ENCODE results near the gene FBXO28.
A peak's percentile ranks its signal among the peaks of the same experiment; 100 is the strongest.
"Not testable (repeated sequence)": the region's sequence is repeated elsewhere in the genome, so short reads cannot be mapped to it uniquely, and the experiment has no call there.

The FBXO28 gene

DNA sequence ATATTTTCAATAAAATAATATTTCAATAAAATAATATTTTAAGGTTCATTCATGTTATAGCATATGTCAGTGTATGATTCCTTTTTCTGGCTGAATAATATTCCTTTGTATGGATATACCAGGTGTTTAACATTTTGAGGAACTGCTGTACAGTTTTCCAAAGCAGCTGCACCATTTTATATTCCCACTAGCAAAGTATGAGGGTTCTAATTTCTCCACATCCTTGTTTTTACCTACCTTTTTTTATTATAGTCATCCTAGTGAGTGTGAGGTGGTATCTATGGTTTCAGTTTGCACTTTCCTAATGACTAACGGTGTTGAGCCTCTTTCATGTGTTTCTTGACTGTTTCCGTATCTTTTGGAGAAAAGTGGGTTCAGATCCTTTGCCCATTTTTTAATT is 74.4 kb downstream of the FBXO28 start:
- DNase-seq (ENCODE audit: low read depth): no peak

DNA sequence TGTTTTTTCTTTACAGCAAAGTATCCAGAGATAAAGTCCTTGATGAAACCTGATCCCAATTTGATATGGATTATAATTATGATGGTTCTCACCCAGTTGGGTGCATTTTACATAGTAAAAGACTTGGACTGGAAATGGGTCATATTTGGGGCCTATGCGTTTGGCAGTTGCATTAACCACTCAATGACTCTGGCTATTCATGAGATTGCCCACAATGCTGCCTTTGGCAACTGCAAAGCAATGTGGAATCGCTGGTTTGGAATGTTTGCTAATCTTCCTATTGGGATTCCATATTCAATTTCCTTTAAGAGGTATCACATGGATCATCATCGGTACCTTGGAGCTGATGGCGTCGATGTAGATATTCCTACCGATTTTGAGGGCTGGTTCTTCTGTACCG is 75.7 kb downstream of the FBXO28 start:
- DNase-seq (ENCODE audit: low read depth): no peak

DNA sequence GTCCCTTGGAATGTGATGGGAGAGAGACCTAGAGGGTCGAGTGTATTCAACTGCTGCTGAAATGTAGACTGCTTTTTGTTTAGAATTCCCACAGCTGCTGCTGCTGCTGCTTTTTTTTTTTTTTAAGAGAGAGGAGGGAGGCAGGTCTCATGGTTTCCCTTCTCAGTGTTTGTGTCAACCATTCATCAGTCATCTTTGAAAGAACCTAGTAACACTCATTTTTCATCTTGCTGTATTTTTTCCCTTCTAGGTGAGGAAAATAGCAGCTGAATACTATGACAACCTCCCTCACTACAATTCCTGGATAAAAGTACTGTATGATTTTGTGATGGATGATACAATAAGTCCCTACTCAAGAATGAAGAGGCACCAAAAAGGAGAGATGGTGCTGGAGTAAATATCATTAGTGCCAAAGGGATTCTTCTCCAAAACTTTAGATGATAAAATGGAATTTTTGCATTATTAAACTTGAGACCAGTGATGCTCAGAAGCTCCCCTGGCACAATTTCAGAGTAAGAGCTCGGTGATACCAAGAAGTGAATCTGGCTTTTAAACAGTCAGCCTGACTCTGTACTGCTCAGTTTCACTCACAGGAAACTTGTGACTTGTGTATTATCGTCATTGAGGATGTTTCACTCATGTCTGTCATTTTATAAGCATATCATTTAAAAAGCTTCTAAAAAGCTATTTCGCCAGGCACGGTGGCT is 78.3 kb downstream of the FBXO28 start:
- DNase-seq (ENCODE audit: low read depth): no peak

DNA sequence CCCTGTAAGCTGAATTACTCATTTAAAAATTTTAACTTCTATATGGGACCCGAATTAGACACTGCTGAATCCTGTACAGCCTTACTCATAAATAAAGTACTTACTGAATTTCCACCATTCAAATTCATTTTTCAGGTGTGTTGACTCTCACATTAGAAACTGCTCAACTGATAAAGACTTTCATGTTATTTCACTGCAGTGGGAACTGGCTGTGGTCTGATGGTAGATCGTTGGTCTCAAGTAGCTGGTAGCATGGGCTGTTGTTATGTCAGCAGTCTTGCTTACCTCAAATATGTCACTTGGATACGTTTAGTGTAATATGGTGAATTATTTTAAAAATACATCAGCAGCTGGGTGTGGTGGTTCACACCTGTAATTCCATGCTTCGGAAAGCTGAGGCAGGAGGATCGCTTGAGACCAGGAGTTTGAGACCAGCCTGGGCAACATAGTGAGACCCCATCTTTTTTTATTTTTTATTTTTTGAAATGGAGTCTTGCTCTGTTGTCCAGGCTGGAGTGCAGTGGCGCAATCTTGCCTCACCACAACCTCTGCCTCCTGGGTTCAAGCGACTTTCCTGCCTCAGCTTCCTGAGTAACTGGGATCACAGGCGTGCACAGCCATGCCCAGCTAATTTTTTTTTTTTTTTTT is 79.5 kb downstream of the FBXO28 start:
- DNase-seq (ENCODE audit: low read depth): no peak

DNA sequence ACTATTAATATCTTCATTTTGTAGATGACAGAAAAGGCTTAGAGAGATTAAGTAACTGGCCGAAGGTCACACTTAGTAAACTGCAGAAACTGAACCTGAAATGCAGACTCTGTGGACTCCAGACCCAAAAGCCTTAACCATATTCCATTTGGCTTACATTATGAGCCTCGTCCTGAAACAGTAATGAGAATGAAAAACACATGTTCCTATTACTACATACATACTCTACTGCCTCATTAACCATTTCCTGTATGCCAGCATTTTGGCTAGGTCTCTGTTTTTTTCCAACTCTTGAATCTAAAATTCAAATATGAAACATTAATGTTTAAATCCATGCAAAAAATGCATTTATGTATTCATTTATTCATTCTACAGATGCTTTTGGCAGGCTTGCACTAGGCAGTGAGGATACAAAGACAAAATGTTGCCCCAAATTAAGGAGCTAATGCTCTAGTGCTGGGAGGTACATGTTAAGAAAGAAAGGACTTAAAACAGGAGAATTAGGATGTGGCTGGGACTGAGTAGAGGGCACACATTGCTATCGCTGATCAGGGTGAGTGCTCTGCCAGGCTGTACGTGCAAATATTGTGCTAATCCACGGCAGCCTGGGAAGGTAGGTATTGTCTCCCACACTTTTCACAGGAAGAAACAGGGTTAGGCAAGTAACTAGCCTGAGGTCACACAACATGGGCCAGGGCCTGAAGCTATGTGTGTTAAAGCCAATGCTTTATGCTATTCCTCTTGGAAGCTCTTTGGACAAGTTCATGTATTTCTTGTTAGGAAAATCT is 83.1 kb downstream of the FBXO28 start:
- DNase-seq (ENCODE audit: low read depth): no peak

DNA sequence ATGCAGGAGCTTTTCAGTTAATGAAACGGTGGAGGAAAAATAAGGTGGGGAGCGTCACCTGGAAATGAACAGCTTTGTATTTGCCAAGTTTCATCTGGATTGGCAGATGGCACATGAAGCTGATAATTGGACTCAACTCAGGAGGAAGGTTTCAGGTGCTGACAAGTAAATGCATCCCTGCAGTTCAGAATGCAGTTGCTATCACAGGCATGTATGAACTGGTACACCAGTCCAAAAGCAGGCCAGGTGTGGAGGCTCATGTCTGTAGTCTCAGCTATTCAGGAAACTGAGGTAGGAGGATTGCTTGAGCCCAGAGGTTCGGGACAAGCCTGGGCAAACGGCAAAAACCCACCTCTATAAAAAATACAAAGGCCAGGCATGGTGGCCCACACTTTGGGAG is 84.7 kb downstream of the FBXO28 start:
- no peak for DNase-seq (ENCODE audit: low read depth)

DNA sequence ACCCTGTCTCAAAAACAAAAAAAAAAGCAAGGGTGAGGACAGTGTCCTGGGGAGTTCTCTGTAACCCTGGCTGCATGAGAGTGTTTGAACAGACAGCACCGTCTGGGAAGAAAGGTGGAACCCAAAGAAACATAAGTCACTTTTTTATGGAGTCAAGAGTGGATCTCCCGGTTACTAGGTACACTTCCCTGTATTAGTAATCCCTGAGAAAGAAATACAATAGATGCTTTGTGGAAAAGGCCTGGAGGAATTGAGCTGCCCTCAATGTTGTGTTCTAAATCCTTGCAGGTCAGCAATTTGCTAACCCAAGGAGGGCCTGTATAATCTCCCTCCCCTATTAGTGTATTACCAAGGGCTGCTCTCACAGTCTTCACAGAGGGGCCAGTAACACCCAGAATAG is 85.8 kb downstream of the FBXO28 start:
- DNase-seq (ENCODE audit: low read depth): no peak

DNA sequence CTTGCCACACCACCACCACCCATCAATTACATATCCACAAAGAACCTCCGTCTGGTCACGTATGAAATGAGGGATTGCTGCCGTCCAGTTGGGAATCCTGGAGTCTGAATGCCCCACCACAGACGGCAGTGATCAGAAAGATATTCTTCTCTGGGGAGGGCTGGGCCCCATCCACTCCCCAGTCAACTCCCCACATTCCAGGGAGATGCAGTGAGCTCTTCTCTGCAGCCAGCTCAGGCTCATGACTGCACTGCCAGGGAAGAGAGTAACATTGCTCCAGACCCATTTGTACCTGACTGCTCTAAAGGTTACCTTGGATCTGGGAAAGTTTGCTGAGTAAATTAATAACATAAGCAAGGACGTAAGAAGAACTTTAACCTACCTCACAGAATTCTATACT is 87.5 kb downstream of the FBXO28 start:
- DNase-seq (ENCODE audit: low read depth): no peak

DNA sequence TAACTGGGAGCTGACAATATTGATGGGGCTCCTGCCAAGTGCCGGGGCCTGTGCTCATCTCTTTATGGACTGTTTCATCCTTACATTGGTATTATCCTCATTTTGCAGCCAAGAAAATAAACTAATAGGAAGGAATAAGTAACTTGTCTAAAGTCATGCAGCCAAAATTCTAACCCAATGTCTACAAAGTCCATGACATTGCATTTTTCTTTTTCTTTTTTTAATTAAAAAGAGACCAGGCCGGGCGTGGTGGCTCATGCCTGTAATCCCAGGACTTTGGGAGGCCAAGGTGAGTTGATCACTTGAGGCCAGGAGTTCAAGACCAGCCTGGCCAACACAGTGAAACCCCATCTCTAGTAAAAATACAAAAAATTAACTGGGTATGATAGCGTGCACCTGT is 87.9 kb downstream of the FBXO28 start:
- no peak for DNase-seq (ENCODE audit: low read depth)

DNA sequence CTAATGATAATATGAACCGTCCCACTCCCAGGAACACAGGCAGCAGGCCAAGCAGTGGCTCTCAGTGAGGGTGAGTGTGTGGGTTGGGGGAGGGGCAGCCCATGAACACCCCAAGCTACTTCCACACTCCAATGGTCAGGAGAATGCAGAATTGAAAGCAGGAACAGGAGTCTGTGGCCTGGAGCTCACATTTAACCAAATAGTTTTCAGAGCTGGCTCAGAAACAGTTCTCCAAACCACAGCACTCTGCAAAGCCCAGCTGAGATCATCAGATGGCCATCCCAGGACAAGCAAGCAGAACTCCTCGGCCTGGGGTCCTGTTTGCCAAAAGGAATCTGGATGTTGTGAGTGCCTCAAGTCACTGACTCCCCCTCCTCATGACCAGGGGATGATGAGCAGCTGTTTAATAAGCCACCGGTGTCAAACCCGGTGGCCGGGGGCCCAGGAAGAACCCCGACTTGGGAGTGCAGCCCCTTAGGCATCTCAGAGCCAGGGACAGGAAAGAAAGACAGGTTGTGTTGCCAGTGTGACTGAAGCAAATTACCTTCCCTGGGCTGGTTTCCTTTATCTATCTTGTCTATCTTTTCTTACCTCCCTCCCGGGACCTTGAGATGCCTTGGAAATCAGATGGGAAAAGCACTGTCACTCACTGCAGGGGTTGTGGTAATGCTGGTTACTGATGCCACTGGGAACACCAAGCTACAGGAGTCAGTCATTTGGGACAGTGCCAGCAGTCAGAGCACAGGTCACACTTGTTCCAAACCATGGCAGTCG is 89.5 kb downstream of the FBXO28 start:
- DNase-seq (ENCODE audit: low read depth): peak; percentile 71

DNA sequence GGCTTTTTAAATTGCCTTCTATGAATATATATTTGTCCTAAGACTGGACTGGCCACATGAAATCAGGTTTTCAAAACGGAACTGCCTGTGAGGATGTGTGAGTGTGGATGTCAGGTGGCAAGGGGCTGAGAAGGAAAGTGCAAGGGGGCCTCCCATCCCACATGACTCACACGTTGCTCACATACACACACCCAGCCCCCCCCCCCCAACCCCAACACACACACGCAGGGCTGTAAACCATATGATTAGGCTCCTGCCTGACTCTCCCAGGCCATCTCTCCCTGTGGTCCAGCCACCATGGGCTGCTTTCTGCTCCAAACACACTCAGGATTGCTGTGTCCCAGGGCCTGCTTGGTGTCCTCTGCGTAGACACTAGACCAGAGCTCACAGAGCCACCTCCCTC is 91.5 kb downstream of the FBXO28 start:
- no peak for DNase-seq (ENCODE audit: low read depth)

DNA sequence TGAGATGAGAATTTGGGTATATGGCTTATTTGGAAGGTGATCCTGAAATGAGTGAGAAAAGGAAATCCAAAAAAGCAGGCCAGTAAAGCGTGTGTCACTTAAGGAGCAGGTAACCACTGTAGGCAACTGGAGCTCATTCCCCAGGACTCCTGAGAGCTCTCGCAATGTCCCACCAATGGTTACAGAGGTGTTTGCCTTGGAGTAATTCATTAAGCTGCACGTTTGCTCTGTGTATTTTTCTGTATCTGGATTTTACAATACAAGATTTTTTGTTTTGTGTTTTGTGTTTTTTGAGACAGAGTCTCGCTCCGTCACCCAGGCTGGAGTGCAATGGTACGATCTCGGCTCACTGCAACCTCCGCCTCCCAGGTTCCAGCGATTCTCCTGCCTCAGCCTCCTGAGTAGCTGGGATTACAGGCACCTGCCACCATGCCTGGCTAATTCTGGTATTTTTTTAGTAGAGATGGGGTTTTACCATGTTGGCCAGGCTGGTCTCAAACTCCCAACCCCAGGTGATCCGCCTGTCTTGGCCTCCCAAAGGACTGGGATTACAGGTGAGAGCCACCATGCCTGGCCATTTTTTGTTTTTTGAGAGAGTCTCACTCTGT is 92.1 kb downstream of the FBXO28 start:
- not testable (repeated sequence) for DNase-seq (ENCODE audit: low read depth)

DNA sequence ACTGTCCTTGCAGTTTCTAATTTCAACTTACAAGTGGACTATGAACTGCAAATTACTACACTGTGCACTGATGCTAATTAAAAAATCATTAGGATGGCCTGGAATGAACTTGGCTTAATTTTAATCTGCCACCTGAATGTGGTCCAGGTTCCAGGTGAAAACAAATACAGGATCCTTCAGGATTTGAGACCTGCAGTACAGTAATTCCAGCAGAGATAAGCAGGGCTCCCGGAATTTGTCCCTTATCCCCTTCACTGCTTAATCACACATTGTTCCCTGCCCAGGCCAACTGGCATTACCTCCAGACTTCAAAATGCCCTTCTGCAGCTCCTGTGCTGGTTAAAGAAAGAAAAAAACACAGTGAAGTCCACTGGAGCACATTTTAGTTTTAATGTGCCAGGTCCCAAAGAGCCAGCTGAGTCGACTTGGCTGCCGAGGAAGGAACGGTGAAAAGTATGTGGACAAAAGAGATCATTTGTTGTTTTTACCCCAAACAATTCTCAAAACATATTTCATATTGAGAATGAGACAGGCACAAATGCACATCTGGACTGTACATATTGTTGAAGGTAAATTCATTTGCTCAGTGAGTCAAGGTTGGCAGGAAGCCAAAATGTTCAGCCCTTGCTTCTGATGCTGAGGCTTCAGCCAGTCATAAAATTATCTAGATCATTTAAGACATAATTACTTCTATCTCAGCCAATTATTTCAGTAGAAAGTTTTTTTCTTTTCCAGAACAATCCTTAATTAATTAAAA is 97.5 kb downstream of the FBXO28 start:
- no peak for DNase-seq (ENCODE audit: low read depth)
